Measurements from ENCODE around the gene DDX3X. TPM values are rescaled to one million over a fixed set of nuclear protein-coding genes. Genes with fewer than 3 reads are reported as not detected.
"Not testable (repeated sequence)": the region's sequence is repeated elsewhere in the genome, so short reads cannot be mapped to it uniquely, and the experiment has no call there.

DDX3X gene
- total RNA-seq, 4 donors from 2014 or later: 170 to 252 (median 224) TPM

- intact Hi-C loops (cut with DNase I; ENCODE audit: low total_unique reads): no loop called here
- no peak for DNase-seq (ENCODE audit: low spot score in 2 of 2)
- 86 to 94% methylated on average over 8 of the region's 8 CpGs for WGBS, 2 donors
- no peak for TF ChIP-seq POLR2A (IDR thresholded peaks at IDR 0.05)
- TF ChIP-seq CTCF (IDR thresholded peaks at IDR 0.05): no peak
- H3K4me3 ChIP-seq (ENCODE audit: low read depth, poor library complexity, severe bottlenecking): no peak overlapping the region
Observed at GRCh38 chrX:41388543-41388942, 54.6 kb downstream of the DDX3X start.

GRCh38 chrX:41389311-41389888, 55.4 kb downstream of the DDX3X start:
- no peak overlapping the region for H3K4me3 ChIP-seq (ENCODE audit: low read depth, poor library complexity, severe bottlenecking)
- 64 to 75% methylated on average over 4 to 6 of the region's 6 CpGs for WGBS, 2 donors
- TF ChIP-seq POLR2A (IDR thresholded peaks at IDR 0.05) (no peak), CTCF (IDR thresholded peaks at IDR 0.05) (no peak)
- DNase-seq (ENCODE audit: low spot score in 2 of 2): no peak
- intact Hi-C loops (cut with DNase I; ENCODE audit: low total_unique reads): no loop called here

- H3K4me3 ChIP-seq (ENCODE audit: low read depth, poor library complexity, severe bottlenecking); DNase-seq (ENCODE audit: low spot score in 2 of 2); intact Hi-C loops (cut with DNase I; ENCODE audit: low total_unique reads): not testable (repeated sequence)
- 81 to 85% methylated on average over 5 to 7 of the region's 7 CpGs for WGBS, 2 donors
Observed at GRCh38 chrX:41390576-41390975, 56.6 kb downstream of the DDX3X start.

- intact Hi-C loops (cut with DNase I; ENCODE audit: low total_unique reads): no loop called here
- DNase-seq (ENCODE audit: low spot score in 2 of 2): no peak
- WGBS, 2 donors: 50 to 55% methylated on average over 8 to 9 of the region's 9 CpGs
Observed at GRCh38 chrX:41391606-41392005, 57.6 kb downstream of the DDX3X start.

GRCh38 chrX:41394293-41394692, 60.3 kb downstream of the DDX3X start:
- DNase-seq (ENCODE audit: low spot score in 2 of 2): no peak
- intact Hi-C loops (cut with DNase I; ENCODE audit: low total_unique reads): no loop called here
- 75 to 77% methylated on average over 8 of the region's 8 CpGs for WGBS, 2 donors
- no peak overlapping the region for H3K4me3 ChIP-seq (ENCODE audit: low read depth, poor library complexity, severe bottlenecking)
- TF ChIP-seq CTCF (IDR thresholded peaks at IDR 0.05) (no peak), POLR2A (IDR thresholded peaks at IDR 0.05) (no peak)

More at GRCh38 chrX:41391606-41392005, 57.6 kb downstream of the DDX3X start:
- no peak overlapping the region for H3K4me3 ChIP-seq (ENCODE audit: low read depth, poor library complexity, severe bottlenecking)
- no peak for TF ChIP-seq POLR2A (IDR thresholded peaks at IDR 0.05)
- TF ChIP-seq CTCF (IDR thresholded peaks at IDR 0.05): no peak

- 82 to 88% methylated on average over 3 of the region's 3 CpGs for WGBS, 2 donors
- intact Hi-C loops (cut with DNase I; ENCODE audit: low total_unique reads): no loop called here
- no peak for DNase-seq (ENCODE audit: low spot score in 2 of 2)
- TF ChIP-seq POLR2A (IDR thresholded peaks at IDR 0.05) (no peak), CTCF (IDR thresholded peaks at IDR 0.05) (no peak)
- H3K4me3 ChIP-seq (ENCODE audit: low read depth, poor library complexity, severe bottlenecking): no peak overlapping the region
Observed at GRCh38 chrX:41397219-41397618, 63.3 kb downstream of the DDX3X start.

Measured in lower leg skin (tissue), 4 donors.